ENCODE results near the gene NR2C2.
"Not testable (repeated sequence)": the region's sequence is repeated elsewhere in the genome, so short reads cannot be mapped to it uniquely, and the experiment has no call there.

The NR2C2 gene

GRCh38 chr3:14947100-14947885, at the start of gene NR2C2:
NR2C2 (plus strand) TSS chr3:14947583; CDS start chr3:15003915, 56,332 bp downstream.
- peak; percentile 84 for DNase-seq

- DNase-seq: no peak
Measured at GRCh38 chr3:14898929-14899328, 48.5 kb upstream of the NR2C2 start.

- DNase-seq: no peak
Measured at GRCh38 chr3:14899993-14900618, 47.3 kb upstream of the NR2C2 start.

- no peak for DNase-seq
Measured at GRCh38 chr3:14900881-14901873, 46.2 kb upstream of the NR2C2 start.

GRCh38 chr3:14902719-14903118, 44.7 kb upstream of the NR2C2 start:
- no peak for DNase-seq

GRCh38 chr3:14903501-14903900, 43.9 kb upstream of the NR2C2 start:
- not testable (repeated sequence) for DNase-seq

- DNase-seq: no peak
Measured at GRCh38 chr3:14905055-14905657, 42.2 kb upstream of the NR2C2 start.

GRCh38 chr3:14906355-14906971, 40.9 kb upstream of the NR2C2 start:
- no peak for DNase-seq

GRCh38 chr3:14907043-14907966, 40.1 kb upstream of the NR2C2 start:
- DNase-seq: no peak

- no peak for DNase-seq
Measured at GRCh38 chr3:14909250-14909649, 38.1 kb upstream of the NR2C2 start.

- DNase-seq: no peak
Measured at GRCh38 chr3:14911651-14912050, 35.7 kb upstream of the NR2C2 start.

- DNase-seq: no peak
Measured at GRCh38 chr3:14913071-14913925, 34.1 kb upstream of the NR2C2 start.

GRCh38 chr3:14913926-14914778, 33.2 kb upstream of the NR2C2 start:
- DNase-seq: no peak

GRCh38 chr3:14914779-14915117, 32.6 kb upstream of the NR2C2 start:
- DNase-seq: no peak

- DNase-seq: peak; percentile 17 to 18
Measured at GRCh38 chr3:14915636-14916222, 31.7 kb upstream of the NR2C2 start.

- DNase-seq: no peak
Measured at GRCh38 chr3:14918356-14918860, 29.0 kb upstream of the NR2C2 start.

- no peak for DNase-seq
Measured at GRCh38 chr3:14920536-14920935, 26.8 kb upstream of the NR2C2 start.

GRCh38 chr3:14921034-14921616, 26.3 kb upstream of the NR2C2 start:
- peak; percentile 76 to 79 for DNase-seq
